ENCODE results near the gene MTFP1.

DNA sequence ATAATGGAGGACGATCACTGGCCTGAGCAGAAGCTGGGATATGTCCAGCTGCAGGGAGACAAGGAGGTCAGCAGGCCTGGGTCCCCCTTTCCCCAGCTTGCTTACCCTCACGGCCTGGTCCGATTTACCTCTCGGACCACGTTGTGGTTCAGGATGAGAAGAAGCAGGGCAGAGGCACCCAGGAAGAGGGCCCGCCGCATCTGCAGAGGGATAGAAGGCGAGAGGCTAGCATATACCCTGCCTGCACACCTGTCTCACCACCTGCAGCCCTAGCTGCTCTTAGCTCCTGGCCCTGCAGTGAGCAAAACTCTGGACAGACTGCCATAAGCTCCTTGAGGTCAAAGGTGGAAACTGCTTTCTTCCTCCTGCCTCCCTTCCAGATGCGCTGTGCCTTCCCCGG is 39.6 kb upstream of the MTFP1 start:
- TF ChIP-seq POLR2A (IDR thresholded peaks at IDR 0.05), result no peak
- TF ChIP-seq, protein P1, sequence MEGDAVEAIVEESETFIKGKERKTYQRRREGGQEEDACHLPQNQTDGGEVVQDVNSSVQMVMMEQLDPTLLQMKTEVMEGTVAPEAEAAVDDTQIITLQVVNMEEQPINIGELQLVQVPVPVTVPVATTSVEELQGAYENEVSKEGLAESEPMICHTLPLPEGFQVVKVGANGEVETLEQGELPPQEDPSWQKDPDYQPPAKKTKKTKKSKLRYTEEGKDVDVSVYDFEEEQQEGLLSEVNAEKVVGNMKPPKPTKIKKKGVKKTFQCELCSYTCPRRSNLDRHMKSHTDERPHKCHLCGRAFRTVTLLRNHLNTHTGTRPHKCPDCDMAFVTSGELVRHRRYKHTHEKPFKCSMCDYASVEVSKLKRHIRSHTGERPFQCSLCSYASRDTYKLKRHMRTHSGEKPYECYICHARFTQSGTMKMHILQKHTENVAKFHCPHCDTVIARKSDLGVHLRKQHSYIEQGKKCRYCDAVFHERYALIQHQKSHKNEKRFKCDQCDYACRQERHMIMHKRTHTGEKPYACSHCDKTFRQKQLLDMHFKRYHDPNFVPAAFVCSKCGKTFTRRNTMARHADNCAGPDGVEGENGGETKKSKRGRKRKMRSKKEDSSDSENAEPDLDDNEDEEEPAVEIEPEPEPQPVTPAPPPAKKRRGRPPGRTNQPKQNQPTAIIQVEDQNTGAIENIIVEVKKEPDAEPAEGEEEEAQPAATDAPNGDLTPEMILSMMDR (IDR thresholded peaks at IDR 0.05), result no peak
